Measurements from ENCODE around the gene HRH1. TPM values are rescaled to one million over a fixed set of nuclear protein-coding genes. Genes with fewer than 3 reads are reported as not detected.

Gene HRH1
- total and polyA plus RNA-seq, 2 experiments from 2014 or later, result not detected

DNA sequence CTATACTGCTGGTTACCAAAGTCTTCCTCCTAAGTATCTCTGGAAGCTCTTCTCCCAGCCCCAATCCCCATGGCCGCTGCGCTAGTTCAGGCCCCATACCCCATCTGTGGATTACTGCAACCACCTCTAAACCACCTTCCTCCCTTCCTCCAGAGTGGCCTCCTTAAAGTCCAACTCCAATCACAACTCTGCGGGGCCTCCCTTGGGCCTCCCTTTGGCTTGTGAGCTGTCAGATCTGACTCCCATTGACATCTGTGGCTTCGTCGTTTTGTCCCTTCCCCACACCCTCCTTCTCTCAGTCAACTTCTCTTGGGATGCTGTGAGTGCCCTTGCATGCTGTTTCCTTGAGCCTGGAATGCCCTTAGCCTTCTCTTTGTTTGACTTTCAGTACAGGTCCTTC, 9.3 kb upstream of the HRH1 start:
- Histone ChIP-seq H3K36me3 (no peaks in the 10 kb centered on the region), H3K4me3 (no peak overlapping the region), H3K9me3 (ENCODE audit: low read depth) (no peaks in the 10 kb centered on the region), H3K27ac (no peak overlapping the region), H3K27me3 (peaks cover 23% of the 10 kb centered on the region), H3K4me1 (ENCODE audit: low read depth) (no peaks in the 10 kb centered on the region)
- no peak for DNase-seq (ENCODE audit: low read depth in 1 of 2, low spot score in 1 of 2)
- TF ChIP-seq, protein P1, sequence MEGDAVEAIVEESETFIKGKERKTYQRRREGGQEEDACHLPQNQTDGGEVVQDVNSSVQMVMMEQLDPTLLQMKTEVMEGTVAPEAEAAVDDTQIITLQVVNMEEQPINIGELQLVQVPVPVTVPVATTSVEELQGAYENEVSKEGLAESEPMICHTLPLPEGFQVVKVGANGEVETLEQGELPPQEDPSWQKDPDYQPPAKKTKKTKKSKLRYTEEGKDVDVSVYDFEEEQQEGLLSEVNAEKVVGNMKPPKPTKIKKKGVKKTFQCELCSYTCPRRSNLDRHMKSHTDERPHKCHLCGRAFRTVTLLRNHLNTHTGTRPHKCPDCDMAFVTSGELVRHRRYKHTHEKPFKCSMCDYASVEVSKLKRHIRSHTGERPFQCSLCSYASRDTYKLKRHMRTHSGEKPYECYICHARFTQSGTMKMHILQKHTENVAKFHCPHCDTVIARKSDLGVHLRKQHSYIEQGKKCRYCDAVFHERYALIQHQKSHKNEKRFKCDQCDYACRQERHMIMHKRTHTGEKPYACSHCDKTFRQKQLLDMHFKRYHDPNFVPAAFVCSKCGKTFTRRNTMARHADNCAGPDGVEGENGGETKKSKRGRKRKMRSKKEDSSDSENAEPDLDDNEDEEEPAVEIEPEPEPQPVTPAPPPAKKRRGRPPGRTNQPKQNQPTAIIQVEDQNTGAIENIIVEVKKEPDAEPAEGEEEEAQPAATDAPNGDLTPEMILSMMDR (IDR thresholded peaks at IDR 0.05; ENCODE audit: low read depth, low read length), result no peak

DNA sequence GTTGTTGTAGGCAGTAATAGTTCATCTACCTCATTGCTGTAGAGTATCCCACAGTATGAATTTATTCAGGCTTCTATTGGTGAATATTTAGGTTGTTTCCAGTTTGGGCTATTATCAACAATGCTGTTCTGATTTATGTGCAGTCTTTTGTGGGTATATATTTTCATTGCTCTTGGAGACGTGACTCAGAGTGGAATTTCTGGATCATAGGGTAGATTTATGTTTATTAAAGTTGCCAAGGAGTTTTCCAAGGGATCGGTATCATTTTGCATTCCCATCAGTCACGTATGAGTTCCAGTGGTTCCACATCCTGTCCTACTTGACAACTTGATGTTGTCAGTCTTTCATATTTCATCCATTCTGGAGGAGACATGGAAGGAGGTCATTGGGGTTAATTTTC, 8.4 kb upstream of the HRH1 start:
- H3K9me3 ChIP-seq (ENCODE audit: low read depth), result no peaks in the 10 kb centered on the region
- H3K4me1 ChIP-seq (ENCODE audit: low read depth), result no peaks in the 10 kb centered on the region
- DNase-seq (ENCODE audit: low read depth in 1 of 2, low spot score in 1 of 2), result peak in 1 of 2 donors; percentile 70
- TF ChIP-seq, protein P1 (IDR thresholded peaks at IDR 0.05; ENCODE audit: low read depth, low read length), result no peak
- no peak overlapping the region for H3K4me3 ChIP-seq
- H3K36me3 ChIP-seq, result no peaks in the 10 kb centered on the region
- H3K27me3 ChIP-seq, result peaks cover 26% of the 10 kb centered on the region
- H3K27ac ChIP-seq, result no peak overlapping the region

DNA sequence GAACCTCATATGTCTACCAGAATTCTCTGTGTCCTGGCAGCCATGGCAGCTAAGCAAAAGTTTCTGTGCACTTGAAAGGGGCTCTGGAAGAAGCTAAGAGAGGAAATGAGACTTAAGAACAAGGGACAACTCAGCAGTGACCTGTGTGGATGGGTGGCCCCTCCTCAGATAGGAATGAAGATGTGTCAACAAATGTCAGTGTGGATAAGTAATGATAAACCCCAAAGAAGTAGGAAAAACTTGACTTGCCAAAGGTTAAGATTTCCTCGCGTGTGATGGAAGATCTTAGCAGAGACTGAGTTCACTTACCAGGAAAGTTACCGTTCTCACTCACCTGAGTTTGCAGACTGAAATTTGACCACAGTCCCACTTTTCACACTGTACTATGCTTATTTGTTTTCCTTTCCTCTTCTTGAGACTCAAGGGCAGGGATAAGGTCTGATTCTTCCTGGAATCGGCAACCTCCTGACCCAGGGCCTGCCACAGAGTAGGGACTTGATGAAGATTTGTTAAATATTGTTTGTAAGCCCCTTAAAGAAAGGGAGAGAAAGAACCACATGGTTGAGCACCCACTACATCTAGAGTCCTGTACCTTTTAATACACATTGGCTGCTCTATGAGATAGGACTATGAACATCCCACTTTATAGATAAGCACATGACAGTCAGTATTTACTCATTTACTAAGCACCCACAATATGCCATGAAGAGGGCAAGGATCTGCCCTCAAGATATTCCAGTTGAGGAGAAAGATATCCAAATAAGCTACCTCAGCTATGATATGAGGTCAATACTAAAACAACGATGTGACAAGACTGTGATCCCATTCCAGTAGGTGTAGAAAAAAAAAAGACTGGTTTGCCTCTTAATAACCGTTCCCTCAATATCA, 7.3 kb upstream of the HRH1 start:
- Histone ChIP-seq H3K4me1 (ENCODE audit: low read depth) (no peaks in the 10 kb centered on the region), H3K27me3 (peaks cover 35% of the 10 kb centered on the region), H3K27ac (no peak overlapping the region), H3K36me3 (no peaks in the 10 kb centered on the region), H3K4me3 (no peak overlapping the region), H3K9me3 (ENCODE audit: low read depth) (no peaks in the 10 kb centered on the region)
- TF ChIP-seq, protein P1 (IDR thresholded peaks at IDR 0.05; ENCODE audit: low read depth, low read length), result no peak
- DNase-seq (ENCODE audit: low read depth in 1 of 2, low spot score in 1 of 2), result no peak

DNA sequence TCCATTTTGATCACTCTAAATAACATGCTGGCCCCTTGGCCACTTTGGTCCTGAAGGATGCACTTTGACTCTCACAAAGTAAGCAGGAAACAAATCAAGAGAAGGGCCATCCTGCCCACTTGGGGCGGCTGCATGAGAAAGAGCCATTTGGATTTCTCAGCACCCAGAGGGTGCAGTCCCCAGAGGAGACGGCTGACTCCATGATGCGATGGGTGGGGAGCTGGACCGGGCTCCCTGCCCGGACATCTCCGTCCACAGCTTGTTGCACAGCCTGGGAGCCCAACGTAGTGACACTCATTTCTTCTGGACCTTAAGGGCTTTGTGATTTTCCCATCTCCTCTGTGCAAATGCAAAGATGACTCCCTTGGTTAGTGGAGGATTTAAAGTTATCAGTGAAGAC, 4.0 kb upstream of the HRH1 start:
- TF ChIP-seq, protein P1 (IDR thresholded peaks at IDR 0.05; ENCODE audit: low read depth, low read length), result no peak
- no peak overlapping the region for H3K27ac ChIP-seq
- H3K4me3 ChIP-seq, result no peak overlapping the region
- no peaks in the 10 kb centered on the region for H3K9me3 ChIP-seq (ENCODE audit: low read depth)
- no peak for DNase-seq (ENCODE audit: low read depth in 1 of 2, low spot score in 1 of 2)
- H3K36me3 ChIP-seq, result no peaks in the 10 kb centered on the region
- peaks cover 8% of the 10 kb centered on the region for H3K4me1 ChIP-seq (ENCODE audit: low read depth)
- peaks cover 65% of the 10 kb centered on the region for H3K27me3 ChIP-seq

DNA sequence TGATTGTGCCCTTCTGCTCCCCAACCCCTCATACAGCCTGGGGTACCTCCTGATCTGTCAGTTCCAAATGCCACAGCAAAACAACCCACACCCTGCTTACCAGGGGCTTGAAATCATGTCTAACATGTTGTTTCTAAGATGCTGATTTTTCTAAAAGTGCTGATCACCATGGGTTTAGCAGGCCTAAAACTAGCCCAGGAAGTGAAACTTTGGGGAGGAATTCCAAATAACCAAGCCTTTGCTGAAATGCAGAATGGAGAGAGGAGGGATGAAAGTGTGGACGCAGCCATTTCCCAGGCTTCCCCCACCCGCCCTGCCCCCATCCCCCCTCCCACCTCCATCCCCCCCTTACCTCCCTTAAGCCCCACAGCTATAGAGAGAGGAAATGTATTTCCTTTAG, 2.0 kb upstream of the HRH1 start:
- H3K4me3 ChIP-seq, result no peak overlapping the region
- H3K27ac ChIP-seq, result no peak overlapping the region
- H3K4me1 ChIP-seq (ENCODE audit: low read depth), result peaks cover 9% of the 10 kb centered on the region
- TF ChIP-seq, protein P1 (IDR thresholded peaks at IDR 0.05; ENCODE audit: low read depth, low read length), result no peak
- peaks cover 75% of the 10 kb centered on the region for H3K27me3 ChIP-seq
- no peaks in the 10 kb centered on the region for H3K9me3 ChIP-seq (ENCODE audit: low read depth)
- no peak for DNase-seq (ENCODE audit: low read depth in 1 of 2, low spot score in 1 of 2)
- no peaks in the 10 kb centered on the region for H3K36me3 ChIP-seq

All from cardiac muscle cell (in vitro differentiated cells and primary cell).